Fibroblast of the aortic adventitia (primary cell): ENCODE results near the gene RAI2. TPM values are rescaled to one million over a fixed set of nuclear protein-coding genes. Genes with fewer than 3 reads are reported as not detected.

Source experiments
- DNase-seq: peaks from one replicate; pipeline ENCODE4 v3.0.0-alpha.2; 2010; ENCODE audit warnings: low read depth
- H3K4me3 ChIP-seq: 2 replicates; pipeline ENCODE4 v1.5.1; 2011; ENCODE audit warnings: low read depth, mild to moderate bottlenecking, control low read depth, low read length, moderate library complexity
- CTCF ChIP-seq: IDR thresholded peaks from 2 replicates; pipeline ENCODE4 v1.5.1; 2011; ENCODE audit warnings: mild to moderate bottlenecking, low read length, control low read depth, inconsistent platforms; ENCODE audit not compliant: insufficient read depth
- total RNA-seq: library from RNA; depleted of rRNA; stranded (reverse); fragments of >200 nt; gene quantifications from 2 replicates; pipeline ENCODE4 v1.2.3, GENCODE V29; 2012; ENCODE audit warnings: low replicate concordance

The RAI2 gene
- total RNA-seq, 1 donor = 4.0 TPM

DNA sequence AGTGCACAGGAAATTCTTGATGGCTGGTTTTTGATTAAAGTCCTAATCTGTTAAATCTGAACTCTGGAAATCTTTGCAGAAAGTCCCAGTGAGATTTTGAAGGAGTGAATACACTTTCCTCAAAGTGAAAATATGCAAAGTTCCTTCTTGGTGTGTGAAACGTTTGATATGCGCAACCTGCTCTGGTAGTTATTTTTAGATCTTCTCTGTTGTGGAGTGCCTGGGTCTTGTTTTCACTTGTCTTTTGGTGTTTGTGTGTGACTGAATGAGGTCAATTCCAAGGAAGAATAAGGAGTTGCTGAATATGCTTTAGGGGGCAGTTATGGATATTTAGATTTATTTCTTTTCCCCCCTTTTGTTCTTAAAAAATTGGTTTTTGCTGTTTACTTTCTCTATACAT, 82.1 kb downstream of the RAI2 start:
- no peak for DNase-seq
- no peak overlapping the region for H3K4me3 ChIP-seq
- TF ChIP-seq CTCF = no peak

- no peak for TF ChIP-seq CTCF
- no peak for DNase-seq
- no peak overlapping the region for H3K4me3 ChIP-seq
These were observed 87.0 kb downstream of the RAI2 start for GRCh38 chrX:17774053-17774452.

- no peak overlapping the region for H3K4me3 ChIP-seq
- DNase-seq = no peak
- no peak for TF ChIP-seq CTCF
These were observed 87.7 kb downstream of the RAI2 start for GRCh38 chrX:17773221-17773876.

DNA sequence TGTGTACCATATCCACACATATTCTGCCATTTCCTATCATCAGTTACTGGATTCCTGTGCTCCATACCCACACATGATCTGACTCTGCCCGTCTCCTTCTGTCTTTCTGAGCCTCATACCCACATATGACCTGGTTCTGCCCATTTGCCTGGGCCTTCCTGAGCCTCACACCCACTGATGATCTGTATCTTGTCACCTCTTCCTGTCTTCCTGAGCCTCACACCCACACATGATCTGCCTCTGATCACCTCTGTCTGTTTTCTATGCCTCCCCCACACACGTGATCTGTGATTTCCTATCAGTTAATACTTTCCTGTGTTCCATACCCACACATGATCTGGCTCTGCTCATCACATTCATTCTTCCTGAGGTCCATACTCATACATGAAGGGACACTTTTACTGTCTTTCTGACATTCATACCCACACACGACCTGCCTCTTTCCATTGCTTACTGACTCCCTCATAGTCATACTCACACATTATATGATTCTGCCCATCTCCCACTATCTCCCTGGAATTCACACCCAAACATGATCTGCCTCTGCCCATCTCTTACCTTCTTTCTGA, 91.3 kb downstream of the RAI2 start:
- no peak overlapping the region for H3K4me3 ChIP-seq
- no peak for TF ChIP-seq CTCF
- DNase-seq = no peak

DNA sequence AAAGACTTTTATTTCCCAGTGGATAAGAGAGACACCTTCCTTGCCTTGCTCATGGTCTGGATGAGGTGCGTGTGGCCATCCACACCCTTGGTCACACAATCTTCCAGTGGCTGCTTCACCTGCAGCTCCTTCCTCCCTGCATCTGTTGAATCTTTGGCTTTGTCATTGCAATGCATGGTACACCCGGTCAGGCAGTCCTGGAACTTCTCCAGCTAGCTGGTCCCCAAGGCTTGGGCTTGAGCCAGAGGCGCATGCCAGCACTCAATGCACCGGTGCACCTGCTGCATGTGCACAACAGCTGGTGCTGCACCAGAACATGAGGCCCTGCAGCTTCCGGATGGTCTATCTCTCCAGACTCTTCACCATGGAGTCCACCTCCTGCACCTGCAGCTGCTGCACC, 92.1 kb downstream of the RAI2 start:
- no peak for DNase-seq
- no peak overlapping the region for H3K4me3 ChIP-seq
- TF ChIP-seq CTCF = no peak

DNA sequence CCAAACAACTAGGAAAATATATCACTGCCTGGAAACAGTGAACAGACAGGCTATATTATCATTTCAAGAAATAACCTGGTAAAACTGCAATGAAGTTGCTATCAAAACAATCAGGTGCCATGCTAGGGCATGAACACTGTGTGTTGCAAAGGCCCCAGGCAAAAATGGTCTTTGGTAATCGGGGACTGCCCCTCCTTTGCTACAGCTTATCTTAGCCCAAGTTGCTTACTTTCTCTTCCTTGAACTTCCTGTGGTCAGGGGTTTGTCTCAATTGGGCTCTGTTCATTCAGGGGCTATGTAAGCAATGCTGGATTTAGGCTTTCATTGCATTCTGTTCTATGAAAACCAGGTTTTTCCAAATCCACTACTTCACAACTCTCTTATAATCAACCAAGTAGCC, 93.4 kb downstream of the RAI2 start:
- H3K4me3 ChIP-seq = no peak overlapping the region
- no peak for TF ChIP-seq CTCF

DNA sequence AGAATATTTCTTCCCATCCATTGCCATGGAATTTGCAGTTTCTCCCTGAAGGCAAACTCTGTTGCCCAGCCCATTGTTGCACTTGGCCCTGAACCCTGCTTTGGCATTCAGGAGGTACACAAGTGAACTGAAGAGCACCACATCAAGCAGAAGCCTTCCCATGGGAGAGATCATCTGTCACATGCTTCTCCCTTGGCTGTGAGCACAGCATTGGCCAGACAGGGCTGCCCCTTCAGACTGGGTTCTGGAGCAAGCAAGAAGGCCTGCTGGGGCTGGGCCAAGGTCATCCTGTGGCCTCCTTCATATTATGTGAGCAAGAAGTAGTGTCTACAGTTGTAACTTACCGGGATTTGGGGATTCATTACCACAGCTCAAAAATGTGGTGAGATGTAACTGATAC, 101.1 kb downstream of the RAI2 start:
- H3K4me3 ChIP-seq = no peak overlapping the region
- DNase-seq = no peak
- no peak for TF ChIP-seq CTCF

More for the DNA sequence above, 93.4 kb downstream of the RAI2 start:
- no peak for DNase-seq
